Keratinocyte (primary cell): ENCODE data around the gene RCSD1. TPM values are rescaled to one million over a fixed set of nuclear protein-coding genes. Genes with fewer than 3 reads are reported as not detected.

Experiments
- DNase-seq: peaks from one replicate; pipeline ENCODE4 v3.0.0-alpha.2; 2011; ENCODE audit warnings: low read depth, missing footprints, low spot score
- FAIRE-seq: peaks from 2 replicates; lab custom pipeline; 2011; peaks lifted over from hg19 to GRCh38; lab: Jason Lieb, UNC
- H2AFZ ChIP-seq: 2 replicates; pipeline ENCODE4 v1.6.0; 2012; ENCODE audit warnings: low read length, control low read depth, inconsistent platforms; ENCODE audit not compliant: control insufficient read depth
- H3K27ac ChIP-seq: 2 replicates; pipeline ENCODE4 v1.5.1; 2011; ENCODE audit warnings: low read length; ENCODE audit not compliant: control insufficient read depth, insufficient read depth
- H3K27me3 ChIP-seq: 3 replicates; pipeline ENCODE4 v1.6.0; 2011; ENCODE audit warnings: low read length; ENCODE audit not compliant: control insufficient read depth, insufficient read depth; ENCODE audit errors: extremely low read depth
- H3K36me3 ChIP-seq, 2 experiments: 2 replicates in 1 of 2; 3 replicates in 1 of 2; pipeline ENCODE4 v1.5.1; 2011; ENCODE audit warnings: low read length in 2 of 2, mild to moderate bottlenecking in 1 of 2; ENCODE audit not compliant: control insufficient read depth in 2 of 2, insufficient read depth in 2 of 2; ENCODE audit errors: extremely low read depth in 1 of 2
- H3K4me1 ChIP-seq: 3 replicates; pipeline ENCODE4 v1.5.1; 2011; ENCODE audit warnings: low read length; ENCODE audit not compliant: control insufficient read depth, insufficient read depth; ENCODE audit errors: extremely low read depth
- H3K4me2 ChIP-seq: 3 replicates; pipeline ENCODE4 v1.6.0; 2011; ENCODE audit warnings: low read depth, low read length; ENCODE audit not compliant: control insufficient read depth, insufficient read depth; ENCODE audit errors: extremely low read depth
- H3K4me3 ChIP-seq, 3 experiments: fragments of 200-600 bp in 1 of 3; sonication (generic) in 1 of 3; 2 replicates in 2 of 3; 3 replicates in 1 of 3; pipeline ENCODE4 v1.5.1; 2011 to 2016; ENCODE audit warnings: low read length in 3 of 3, mild to moderate bottlenecking in 3 of 3, control low read depth in 2 of 3, inconsistent platforms in 1 of 3, low read depth in 1 of 3, mixed read lengths in 1 of 3, mixed run types in 1 of 3, moderate library complexity in 1 of 3; ENCODE audit not compliant: control insufficient read depth in 2 of 3, insufficient read depth in 2 of 3; ENCODE audit errors: extremely low read depth in 1 of 3
- H3K79me2 ChIP-seq: 2 replicates; pipeline ENCODE4 v1.6.0; 2012; ENCODE audit warnings: low read length; ENCODE audit not compliant: control insufficient read depth, insufficient read depth
- H3K9ac ChIP-seq: 3 replicates; pipeline ENCODE4 v1.6.0; 2011; ENCODE audit warnings: low read length; ENCODE audit not compliant: control insufficient read depth, insufficient read depth; ENCODE audit errors: extremely low read depth
- H3K9me1 ChIP-seq: 3 replicates; pipeline ENCODE4 v1.6.0; 2011; ENCODE audit warnings: low read length; ENCODE audit not compliant: control insufficient read depth, insufficient read depth; ENCODE audit errors: extremely low read depth
- H3K9me3 ChIP-seq: 2 replicates; pipeline ENCODE4 v1.5.1; 2012; ENCODE audit warnings: low read depth, low read length; ENCODE audit not compliant: control insufficient read depth
- H4K20me1 ChIP-seq: 3 replicates; pipeline ENCODE4 v1.6.0; 2011; ENCODE audit warnings: low read length; ENCODE audit not compliant: control insufficient read depth, insufficient read depth; ENCODE audit errors: extremely low read depth
- CTCF ChIP-seq, 3 experiments: IDR thresholded peaks in 1 of 3; conservative IDR thresholded peaks in 1 of 3; optimal IDR thresholded peaks in 1 of 3; 2 replicates in 2 of 3; 3 replicates in 1 of 3; pipeline versions ENCODE3 to v1.5.1; 2011; ENCODE audit warnings: low read length in 3 of 3, mild to moderate bottlenecking in 3 of 3, moderate library complexity in 2 of 3, control low read depth in 1 of 3, inconsistent platforms in 1 of 3; ENCODE audit not compliant: insufficient read depth in 2 of 3; ENCODE audit errors: extremely low read depth in 1 of 3
- EZH2 ChIP-seq: IDR thresholded peaks from one replicate; pipeline ENCODE4 v1.6.1; 2012; ENCODE audit warnings: inconsistent platforms, mild to moderate bottlenecking, low read length, moderate library complexity
- dilution Hi-C: fragments of 300-500 bp; cut with MboI; formaldehyde crosslinking; loops from one replicate; pipeline ENCODE4 v1.7.0; 2020; ENCODE audit warnings: low sequenced_read_pairs; ENCODE audit not compliant: extremely low pct_ligation_motif_present
- polyA plus RNA-seq, 5 experiments: library from polyadenylated mRNA; depleted of rRNA in 3 of 5; stranded (reverse) in 3 of 5; stranded (forward) in 1 of 5; unstranded in 1 of 5; fragments of >200 nt; gene quantifications; 1 replicate in 1 of 5; 2 replicates in 3 of 5; 3 replicates in 1 of 5; pipeline versions ENCODE4 v1.2.1 to v1.2.3, GENCODE V29; 2011 to 2012; ENCODE audit warnings: missing spikeins in 2 of 5, low read depth in 1 of 5, low replicate concordance in 1 of 5

RCSD1 gene
- polyA plus RNA-seq, 1 donor (not counting 4 experiments of a cell fraction or from before 2014, with no cell fraction given): 0.03 TPM

DNA sequence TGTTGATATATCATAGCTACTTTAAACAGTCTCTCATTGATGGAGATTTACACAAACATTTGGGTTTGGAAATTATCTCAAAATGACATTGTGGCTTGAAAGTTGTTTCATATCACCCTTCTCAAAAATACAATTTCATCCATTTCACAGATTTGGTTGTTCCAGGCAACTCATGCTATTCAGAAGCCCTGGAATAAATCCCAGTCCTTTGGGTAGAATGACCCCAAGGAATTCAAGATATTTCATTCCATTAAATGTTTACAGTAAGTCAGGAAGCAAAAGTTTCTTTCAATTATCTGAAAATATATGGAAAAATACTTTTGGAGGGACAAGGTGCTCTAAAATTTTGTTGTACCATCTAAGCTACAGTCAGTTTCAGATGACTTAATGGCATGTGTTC, 118.9 kb downstream of the RCSD1 start:
- Histone ChIP-seq H3K9me3 (no peaks in the 10 kb centered on the region), H3K9ac (no peak overlapping the region), H3K4me1 (peaks cover 34% of the 10 kb centered on the region), H2AFZ (no peak overlapping the region), H3K4me3 (no peak overlapping the region), H3K4me2 (no peak overlapping the region), H4K20me1 (no peaks in the 10 kb centered on the region), H3K79me2 (peaks cover 80% of the 10 kb centered on the region), H3K27me3 (no peaks in the 10 kb centered on the region), H3K27ac (no peak overlapping the region), H3K9me1 (no peaks in the 10 kb centered on the region), H3K36me3 (no peaks in the 10 kb centered on the region)
- DNase-seq: no peak
- dilution Hi-C loops: no loop called here
- FAIRE-seq: no peak
- TF ChIP-seq EZH2 (no peak), CTCF (optimal IDR thresholded peaks at IDR 0.05 in 1 of 3, IDR thresholded peaks at IDR 0.05 in 1 of 3, conservative IDR thresholded peaks at IDR 0.05 in 1 of 3; ENCODE audit: extremely low read depth in 1 of 3, insufficient read depth in 2 of 3, low read length in 3 of 3) (no peak)

GRCh38 chr1:167749741-167750140, 119.7 kb downstream of the RCSD1 start:
- dilution Hi-C loops: no loop called here
- Histone ChIP-seq H3K9me1 (no peaks in the 10 kb centered on the region), H3K9ac (no peak overlapping the region), H3K4me1 (peaks cover 42% of the 10 kb centered on the region), H4K20me1 (no peaks in the 10 kb centered on the region), H3K27ac (no peak overlapping the region), H2AFZ (no peak overlapping the region), H3K4me3 (no peak overlapping the region), H3K36me3 (no peaks in the 10 kb centered on the region), H3K27me3 (no peaks in the 10 kb centered on the region), H3K79me2 (peaks cover 80% of the 10 kb centered on the region), H3K9me3 (no peaks in the 10 kb centered on the region), H3K4me2 (no peak overlapping the region)
- DNase-seq (no peak), FAIRE-seq (no peak)
- no peak for TF ChIP-seq CTCF (optimal IDR thresholded peaks at IDR 0.05 in 1 of 3, IDR thresholded peaks at IDR 0.05 in 1 of 3, conservative IDR thresholded peaks at IDR 0.05 in 1 of 3; ENCODE audit: extremely low read depth in 1 of 3, insufficient read depth in 2 of 3, low read length in 3 of 3)
- no peak for TF ChIP-seq EZH2
